Measurements from ENCODE around the gene WDR83.
"Not testable (repeated sequence)": the region's sequence is repeated elsewhere in the genome, so short reads cannot be mapped to it uniquely, and the experiment has no call there.

WDR83 gene

DNA sequence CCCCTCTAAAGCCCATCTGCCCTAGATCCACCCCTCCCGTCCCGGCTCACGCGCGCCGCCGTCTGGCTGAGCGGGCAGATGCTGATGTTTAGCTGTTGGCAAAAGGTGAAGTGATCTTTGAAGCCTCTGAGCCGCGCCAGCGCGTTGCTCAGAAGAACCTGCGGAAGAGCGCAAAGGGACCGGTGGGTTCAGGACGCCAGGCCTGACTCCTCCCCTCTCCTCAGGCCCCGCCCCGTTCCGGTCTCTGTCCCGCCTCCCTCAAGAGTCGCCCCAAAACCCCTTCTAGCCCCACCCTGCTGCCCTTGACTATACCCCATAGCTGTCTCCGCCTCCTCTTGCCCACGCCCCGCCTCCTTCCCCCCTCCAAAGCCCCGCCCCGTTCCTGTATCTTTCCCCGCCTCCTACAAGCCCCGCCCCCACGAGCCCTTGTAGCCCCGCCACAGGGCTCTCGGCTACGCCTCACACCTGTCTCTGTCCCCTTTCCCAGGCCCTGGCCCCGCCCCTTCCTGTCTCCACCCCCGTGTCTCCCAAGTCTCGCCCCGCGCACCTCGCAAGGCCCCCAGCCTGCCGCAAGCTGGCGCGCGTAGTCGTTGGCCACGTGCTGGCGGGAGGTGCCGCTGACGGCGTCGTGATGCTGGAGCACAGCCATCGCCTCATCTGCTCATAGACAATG is 9.6 kb upstream of the WDR83 start:
- no peak for DNase-seq (ENCODE audit: low spot score)

DNA sequence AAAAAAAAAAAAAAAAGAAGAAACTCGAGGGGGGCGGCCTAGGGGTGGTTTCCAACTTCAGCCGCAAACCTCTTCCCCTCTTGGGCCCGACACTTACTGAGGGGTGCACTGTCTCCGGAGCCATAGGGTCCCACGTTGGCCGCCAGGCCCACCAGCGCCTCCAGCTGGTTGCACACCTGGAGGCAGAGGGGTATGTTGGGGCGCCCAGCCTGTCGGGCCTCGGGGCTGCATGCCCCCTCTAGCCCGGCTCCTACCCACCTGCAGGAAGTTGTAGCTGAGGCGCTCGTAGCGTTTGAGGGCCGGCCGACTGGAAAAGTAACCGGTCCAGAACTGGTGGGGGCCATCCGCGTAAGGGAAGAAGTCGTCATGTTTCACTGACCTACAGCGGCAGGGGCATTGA is 8.6 kb upstream of the WDR83 start:
- no peak for DNase-seq (ENCODE audit: low spot score)

DNA sequence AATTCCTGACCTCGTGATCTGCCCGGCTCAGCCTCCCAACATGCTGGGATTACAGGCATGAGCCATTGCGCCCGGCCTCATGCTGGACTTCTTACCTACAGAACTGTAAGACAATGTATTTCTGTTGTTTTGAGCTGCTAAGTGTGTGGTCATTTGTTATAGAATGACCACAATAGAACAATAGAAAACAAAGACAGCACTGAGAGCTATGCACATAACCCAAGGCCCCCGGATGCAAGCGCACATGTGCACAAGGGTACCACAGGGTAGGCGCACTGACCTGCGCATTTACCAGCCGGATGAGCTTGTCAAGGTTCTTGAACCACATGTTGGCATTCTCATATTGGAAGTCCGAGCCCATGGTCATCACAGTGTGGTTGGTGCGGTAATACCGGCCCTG is 5.6 kb upstream of the WDR83 start:
- peak; percentile 76 for DNase-seq (ENCODE audit: low spot score)

DNA sequence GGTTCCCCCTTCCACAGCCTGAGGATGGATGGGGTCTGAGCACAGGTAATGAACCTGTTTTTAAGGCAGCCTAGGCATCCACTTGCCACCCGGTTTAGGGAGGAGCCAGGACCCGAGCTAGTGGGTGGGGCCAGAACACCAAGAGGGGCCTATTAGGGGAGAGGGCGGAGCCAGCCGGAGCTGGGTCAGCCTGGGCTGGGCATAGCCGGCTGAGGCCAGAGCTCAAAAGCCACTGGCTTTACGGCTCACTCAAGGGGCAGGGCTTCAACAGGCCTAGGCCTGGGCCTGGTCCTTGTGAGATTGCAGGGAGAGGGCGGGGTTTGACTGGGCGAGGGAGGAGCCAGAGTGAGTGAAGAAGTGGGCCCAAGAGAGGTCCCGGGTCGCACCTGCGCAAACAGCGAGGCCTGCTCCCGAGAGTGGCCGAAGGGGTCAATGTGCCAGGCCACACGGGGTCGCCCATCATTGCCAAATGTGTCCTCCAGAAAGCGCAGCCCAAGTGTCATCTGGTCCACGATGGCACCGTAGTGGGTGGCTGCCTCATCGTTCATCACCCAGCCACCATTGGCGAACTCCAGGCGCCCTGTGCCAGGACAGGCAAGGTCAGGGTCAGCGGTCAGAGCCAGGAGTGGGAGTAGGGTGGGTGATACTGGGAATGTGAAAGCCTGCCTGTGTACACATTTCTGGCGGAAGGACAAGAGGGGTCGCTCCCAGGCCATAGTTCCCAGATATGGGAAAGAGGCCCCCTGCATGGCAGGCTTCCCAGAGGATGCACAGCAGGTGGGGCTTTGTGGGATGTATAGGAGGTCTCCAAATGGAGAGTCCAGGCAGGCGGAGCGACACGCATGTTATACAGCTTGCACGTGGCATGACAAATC is 2.0 kb upstream of the WDR83 start:
- no peak for DNase-seq (ENCODE audit: low spot score)

DNA sequence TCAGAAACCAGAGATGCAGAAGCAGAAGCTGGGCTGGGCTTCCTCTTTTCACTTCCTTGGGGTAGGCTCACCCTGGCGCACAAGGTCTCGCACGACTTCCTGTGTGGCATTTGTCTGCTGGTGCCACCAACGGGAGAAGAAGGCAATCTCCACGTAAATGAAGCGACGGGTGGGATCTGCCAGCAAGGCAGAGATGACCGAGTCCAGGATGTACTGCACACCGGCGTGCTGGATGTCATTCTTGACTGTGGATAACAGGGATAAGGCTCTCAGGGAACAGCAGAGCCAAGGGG is 1.4 kb upstream of the WDR83 start:
- peak; percentile 43 for DNase-seq (ENCODE audit: low spot score)

DNA sequence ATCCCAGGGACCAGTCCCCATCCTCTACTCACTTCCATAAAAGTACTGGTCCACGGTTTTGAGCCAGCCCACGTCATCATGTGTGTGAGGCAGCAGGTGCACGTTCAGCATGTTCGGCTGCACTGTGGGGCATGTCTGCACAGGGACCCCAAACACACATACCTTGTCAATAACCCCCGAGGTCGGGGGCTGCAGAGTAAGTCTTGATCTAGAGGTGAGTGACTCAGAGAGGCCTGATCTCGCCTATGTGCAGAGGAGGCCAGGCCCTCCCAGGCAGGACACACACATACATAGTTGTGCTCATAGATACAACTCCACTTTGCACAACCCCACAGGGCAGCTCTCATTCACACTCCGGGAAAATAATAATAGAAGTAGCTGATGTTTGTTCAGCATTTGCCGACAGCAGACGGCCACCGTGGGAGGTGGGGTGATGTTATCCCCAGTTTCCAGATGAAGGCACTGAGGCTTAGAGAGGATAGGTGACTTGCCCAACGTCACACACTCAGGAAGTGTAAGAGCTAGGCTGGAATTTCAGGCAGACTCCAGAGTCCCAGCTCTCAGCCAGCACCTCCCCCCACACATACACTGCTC is 839 bp upstream of the WDR83 start:
- no peak for DNase-seq (ENCODE audit: low spot score)

DNA sequence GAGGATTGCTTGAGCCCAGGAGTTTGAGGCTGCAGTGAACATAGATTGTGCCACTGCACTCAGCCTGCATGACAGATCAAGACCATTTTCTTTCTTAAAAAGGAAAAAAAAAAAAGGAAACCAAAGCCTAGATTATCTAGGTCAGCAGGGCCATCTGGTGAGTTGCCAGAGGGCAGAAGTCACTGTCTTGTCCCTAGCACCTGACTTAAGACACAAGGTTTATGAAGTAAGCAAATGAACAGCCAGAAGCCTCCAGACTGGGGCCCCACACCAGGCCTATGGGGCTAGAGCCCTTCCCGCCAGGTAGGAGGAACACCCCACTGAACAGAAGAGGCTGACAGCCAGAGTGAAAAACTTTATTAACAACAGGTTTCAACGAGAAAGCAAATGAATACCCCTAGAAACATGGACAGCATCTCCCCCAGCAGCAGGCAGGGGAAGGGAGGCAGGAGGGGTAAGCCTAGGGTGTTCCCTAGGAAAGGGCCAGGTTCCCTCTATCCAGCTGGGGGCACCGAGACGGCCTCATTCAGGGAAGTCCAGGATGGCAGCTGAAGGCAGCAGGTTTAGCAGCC is 1.2 kb downstream of the WDR83 start:
- no peak for DNase-seq (ENCODE audit: low spot score)

DNA sequence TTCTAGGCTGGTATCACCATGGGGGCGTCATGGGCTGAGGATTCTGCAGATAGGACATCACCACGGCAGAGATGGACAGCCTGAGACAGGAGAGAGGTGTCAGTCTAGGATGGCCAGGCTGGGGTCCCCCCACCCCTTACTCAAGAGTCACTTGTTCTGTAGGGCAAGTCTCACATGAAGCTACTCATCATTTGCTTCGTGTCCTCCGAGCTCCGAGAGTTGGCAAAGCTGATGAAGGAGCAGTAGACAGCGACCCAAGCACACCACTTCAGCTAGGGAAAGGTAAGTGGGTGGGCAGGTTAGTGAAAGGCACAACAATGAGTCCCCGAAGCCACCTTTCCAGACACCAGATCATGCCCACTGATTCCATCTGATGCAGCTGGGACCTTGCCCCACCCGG is 1.7 kb downstream of the WDR83 start:
- DNase-seq (ENCODE audit: low spot score) = no peak

DNA sequence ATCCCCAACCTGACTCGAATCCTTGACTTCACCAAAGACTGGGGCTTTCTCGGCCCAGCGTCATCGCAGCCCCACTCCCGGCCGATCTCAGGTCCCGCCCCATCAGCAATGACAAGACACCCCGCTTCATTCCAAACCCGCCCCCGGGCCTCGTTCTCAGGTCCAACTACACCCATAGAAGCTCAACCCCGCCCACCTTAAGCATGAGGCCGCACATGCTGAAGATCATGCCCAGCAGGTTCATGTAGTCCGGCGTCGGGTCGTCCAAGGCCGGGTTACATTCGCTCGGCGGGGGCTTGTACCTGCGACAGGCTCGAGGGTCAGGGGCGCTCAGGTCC is 2.3 kb downstream of the WDR83 start:
- peak; percentile 41 for DNase-seq (ENCODE audit: low spot score)

DNA sequence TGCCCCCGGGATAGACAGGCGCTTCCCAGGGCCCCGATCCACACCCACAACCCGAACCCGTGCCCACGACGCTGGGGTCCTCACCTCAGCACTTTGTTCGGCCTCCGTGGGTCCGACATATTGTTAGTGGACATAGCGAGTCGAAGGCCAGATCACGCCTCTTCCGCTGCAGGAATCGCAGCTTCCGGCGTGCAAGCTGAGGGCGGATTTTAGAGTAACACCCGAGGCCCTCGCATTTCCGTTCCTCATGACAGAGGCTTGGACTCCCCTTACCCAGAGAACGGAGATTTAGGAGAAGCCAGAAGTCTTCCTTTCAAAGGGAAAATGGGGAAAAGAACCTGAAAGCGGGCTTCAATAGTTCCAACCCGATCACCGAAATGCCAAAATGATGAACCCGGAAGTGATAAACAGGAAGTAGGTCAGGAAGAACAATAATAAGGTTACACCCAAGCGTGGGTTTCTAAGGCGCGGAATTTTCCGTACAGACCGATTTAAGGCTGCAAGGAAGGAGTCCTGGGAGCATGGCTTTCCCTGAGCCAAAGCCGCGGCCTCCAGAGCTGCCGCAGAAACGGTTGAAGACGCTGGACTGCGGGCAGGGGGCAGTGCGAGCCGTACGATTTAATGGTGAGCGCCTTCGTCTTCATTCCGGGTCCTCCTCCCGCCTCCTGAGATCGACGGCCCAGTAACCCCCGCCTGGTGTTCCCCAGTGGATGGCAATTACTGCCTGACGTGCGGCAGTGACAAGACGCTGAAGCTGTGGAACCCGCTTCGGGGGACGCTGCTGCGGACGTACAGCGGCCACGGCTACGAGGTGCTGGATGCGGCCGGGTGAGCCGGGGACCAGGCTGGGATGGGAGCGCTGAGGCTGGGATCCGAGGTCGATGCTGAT is 2.9 kb downstream of the WDR83 start:
- DNase-seq (ENCODE audit: low spot score) = peak; percentile 86

DNA sequence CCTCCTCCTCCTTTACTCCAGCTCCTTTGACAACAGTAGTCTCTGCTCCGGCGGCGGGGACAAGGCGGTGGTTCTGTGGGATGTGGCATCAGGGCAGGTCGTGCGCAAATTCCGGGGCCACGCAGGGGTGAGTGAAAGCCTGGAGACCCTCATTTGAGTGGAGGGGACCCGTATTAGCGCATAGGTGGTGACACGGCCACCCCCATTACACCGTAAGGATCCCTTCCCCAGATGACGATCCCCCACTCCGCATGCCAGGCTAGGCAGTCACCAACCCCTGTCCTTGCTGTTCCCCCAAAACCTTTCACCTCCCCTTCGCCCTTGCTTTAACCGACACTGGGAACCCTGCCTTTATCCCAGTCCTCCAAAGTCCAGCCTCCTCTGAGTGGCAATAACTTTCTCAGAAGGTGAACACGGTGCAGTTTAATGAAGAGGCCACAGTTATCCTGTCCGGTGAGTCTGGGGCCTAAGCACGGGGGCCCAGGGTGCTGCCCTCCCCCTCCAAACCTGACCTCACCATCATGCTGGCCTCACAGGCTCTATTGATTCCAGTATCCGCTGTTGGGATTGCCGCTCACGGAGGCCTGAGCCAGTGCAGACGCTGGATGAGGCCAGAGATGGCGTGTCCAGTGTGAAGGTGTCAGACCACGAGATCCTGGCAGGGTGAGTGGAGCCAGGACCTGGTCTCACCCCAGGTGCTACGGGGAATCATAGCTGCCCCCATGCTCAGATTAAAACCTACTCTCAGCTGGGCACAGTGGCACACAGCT is 3.7 kb downstream of the WDR83 start:
- DNase-seq (ENCODE audit: low spot score) = no peak

DNA sequence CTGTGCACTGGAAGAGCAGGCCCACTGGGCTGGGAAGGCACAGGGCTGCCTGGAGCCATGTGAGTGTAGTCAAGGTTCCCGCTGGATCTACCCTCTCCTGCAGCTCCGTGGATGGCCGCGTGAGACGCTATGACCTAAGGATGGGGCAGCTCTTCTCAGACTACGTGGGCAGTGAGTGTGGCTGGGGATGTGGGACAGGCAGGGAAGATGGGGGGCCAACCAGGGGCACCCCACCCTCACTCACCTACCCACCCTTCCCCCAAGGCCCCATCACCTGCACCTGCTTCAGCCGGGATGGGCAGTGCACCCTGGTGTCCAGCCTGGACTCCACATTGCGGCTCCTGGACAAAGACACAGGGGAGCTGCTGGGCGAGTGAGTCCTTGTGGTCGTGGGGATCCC is 6.1 kb downstream of the WDR83 start:
- DNase-seq (ENCODE audit: low spot score) = no peak

DNA sequence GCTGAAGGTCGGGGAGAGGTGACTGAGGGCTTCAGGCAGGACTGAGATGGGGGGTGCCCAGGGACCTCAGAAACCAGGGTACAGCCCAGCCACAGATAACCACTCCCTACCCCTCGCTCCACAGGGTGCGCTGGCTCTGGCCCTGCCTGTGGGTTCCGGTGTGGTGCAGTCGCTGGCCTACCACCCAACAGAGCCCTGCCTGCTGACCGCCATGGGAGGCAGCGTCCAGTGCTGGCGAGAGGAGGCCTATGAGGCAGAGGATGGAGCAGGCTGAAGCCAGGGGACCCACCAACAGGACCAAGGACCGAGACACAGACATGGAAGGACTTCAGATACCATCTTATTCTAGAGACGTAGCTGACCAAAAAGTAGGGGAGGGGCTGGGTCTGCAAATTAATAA is 8.8 kb downstream of the WDR83 start:
- DNase-seq (ENCODE audit: low spot score) = no peak

DNA sequence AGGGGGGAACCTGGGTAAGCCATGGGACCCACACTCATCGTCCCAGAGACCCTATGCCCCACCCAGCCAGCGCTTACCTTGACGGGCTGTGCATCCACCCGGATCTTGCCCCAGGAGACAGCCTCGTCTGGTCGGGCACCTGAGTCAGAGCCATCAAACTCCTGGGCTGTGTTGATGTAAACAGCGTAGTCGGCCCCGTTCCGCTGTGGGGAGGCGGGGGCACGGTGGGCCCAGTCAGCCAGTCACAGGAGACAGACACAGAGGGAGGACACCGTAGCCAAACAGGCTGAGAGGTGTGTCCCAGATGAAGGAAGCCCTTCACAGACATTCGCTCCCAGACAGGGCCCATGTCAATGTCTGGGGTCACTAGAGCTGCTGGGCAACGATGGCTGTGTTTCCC is 9.3 kb downstream of the WDR83 start:
- no peak for DNase-seq (ENCODE audit: low spot score)

DNA sequence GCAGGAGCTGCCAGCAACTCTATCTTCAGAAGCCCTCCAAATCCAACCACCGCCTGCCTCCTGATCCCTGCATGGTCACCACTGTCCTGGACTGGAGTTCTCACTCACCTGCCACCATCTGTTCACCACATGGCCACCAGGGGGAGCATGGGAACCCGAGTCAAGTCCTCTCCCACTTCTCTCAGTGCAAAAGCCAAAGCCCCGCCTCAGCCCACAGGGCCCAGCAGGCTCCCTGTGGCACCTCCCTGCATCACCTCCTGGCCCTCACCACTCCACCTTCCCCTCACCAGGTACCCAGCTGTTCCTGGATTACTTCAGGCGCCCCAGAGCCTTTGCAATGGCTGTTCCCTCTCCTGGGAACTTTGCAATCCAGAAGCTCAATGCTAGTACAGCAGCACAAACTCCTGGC is 9.8 kb downstream of the WDR83 start:
- peak; percentile 46 for DNase-seq (ENCODE audit: low spot score)

DNA sequence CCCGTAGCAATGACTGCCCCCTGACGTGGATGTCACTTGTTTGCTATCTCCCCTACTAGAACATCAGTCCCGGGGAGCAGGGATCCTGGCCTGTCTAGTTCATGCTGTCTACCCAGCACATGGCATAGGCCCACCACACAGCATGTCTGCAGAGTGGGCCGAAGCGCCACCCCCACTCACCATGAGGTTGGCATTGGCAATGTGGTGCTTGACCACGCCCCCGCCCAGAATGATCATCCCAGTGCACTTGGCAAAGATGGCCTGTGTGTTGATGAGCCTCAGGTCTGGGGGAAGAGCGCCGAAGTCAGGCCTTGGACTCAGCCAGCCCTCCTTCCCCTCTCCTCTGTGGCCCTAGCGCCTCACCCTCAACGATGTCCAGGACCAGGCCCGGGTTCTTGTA is 10.3 kb downstream of the WDR83 start:
- DNase-seq (ENCODE audit: low spot score) = no peak

DNA sequence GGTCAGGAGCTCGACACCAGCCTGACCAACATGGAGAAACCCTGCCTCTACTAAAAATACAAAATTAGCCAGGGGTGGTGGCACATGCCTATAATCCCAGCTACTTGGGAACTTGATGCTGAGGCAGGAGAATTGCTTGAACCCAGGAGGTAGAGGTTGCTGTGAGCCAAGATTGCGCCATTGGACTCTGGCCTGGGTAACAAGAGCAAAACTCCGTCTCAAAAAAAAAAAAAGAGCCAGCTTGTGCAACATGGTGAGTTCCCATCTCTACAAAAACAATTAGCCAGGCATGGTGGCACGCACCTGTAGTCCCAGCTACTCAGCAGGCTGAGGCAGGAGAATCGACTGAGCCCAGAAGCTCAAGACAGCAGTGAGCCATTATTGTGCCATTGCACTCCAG is 11.4 kb downstream of the WDR83 start:
- DNase-seq (ENCODE audit: low spot score) = not testable (repeated sequence)

DNA sequence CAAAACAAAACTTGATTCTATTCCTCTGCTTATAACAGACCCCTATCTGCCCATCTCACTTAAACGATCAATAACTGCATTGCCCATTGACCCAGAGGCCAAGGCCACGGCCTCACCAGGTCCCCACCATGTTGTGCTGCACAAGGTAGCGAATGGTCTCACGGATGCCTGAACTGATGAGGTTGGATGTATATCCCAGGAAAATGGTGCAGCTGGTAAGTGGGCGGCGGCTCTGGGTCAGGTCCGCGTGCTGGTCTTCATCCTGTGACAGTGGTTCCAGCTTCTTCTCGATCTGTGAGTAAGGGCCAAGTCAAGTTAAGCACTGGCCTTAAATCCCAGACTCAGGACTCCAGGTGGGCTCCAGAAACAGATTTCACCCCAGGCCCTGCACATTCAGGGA is 13.4 kb downstream of the WDR83 start:
- no peak for DNase-seq (ENCODE audit: low spot score)

DNA sequence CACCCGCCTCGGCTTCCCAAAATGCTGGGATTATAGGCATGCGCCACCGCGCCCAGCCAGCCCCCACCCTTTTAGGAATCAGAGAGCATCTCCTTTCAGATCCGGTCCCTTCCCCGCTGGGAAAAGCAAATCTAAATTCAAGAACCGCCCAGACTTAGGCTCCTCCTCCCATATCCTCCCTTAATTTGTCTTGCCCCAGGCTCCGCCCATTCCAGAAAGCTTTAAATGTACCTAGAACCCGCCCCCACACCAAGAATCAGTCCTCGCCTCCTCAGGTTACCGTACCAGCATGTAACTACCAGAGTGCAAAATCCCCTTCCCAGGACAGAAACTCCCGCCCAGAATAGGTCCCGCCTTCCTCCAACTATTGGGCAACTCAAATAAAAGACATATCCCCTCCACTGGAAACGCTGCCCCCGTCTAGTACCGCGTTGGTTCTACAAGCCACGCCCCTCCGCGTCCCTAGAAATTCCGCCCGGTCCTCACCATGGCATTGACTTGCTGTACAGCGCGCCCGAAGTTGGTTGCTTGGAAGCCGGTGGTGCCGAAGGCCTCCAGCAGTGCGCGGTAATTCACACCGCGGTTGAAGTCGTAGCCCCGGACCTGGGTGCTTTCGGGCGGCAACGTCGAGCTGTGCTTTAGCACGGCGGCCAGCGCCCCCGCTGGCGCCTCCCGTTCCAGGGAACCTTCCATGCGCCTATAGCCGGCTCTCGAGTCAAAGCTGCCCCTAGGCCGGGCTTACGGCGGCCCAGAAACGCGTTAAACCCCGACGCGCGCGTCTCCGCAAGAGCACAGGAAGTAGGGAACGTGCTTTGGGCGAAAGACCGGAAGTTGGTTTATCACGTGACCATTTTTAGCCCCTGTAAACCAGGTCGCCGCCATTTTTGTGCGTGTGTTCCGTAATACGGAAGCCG is 14.7 kb downstream of the WDR83 start, which contains the start of gene DHPS:
TSS of gene DHPS (minus strand) at position 807 of the 914 bp plus-strand sequence. CDS start at position 693, 114 bp downstream.
- peak; percentile 93 for DNase-seq (ENCODE audit: low spot score)

DNA sequence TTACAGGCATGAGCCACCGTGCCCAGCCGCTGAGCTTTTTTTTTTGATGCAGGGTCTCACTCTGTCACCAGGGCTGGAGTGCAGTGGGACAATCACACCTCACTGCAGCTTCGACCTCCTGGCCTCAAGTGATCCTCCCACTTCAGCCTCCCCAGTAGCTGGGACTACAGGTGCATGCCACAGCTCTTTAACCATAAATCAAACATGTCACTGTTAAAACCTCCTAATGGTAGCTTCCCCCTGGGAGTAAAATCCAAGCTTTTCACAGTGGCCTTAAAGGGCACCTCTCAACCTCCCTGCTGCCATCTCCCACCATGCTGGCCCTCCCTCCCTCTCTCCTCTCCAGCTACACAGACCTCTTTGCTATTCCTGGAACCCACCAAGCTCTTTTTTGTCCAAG is 19.2 kb downstream of the WDR83 start:
- no peak for DNase-seq (ENCODE audit: low spot score)

Data from globus pallidus (tissue), 1 donor.